Hepatocyte (in vitro differentiated cells): Measurements from ENCODE around the gene INPP5D. TPM values are rescaled to one million over a fixed set of nuclear protein-coding genes. Genes with fewer than 3 reads are reported as not detected.

Source experiments
- DNase-seq: peaks from one replicate; pipeline ENCODE4 v3.0.0-alpha.2; 2016; ENCODE audit warnings: low spot score
- H2AFZ ChIP-seq: fragments of 200-600 bp; sonication (generic); 2 replicates; pipeline ENCODE4 v1.6.0; 2016; ENCODE audit warnings: antibody characterized with exemption, mild to moderate bottlenecking
- H3K27ac ChIP-seq: fragments of 200-600 bp; sonication (generic); 2 replicates; pipeline ENCODE4 v1.5.1; 2016; ENCODE audit warnings: mild to moderate bottlenecking
- H3K27me3 ChIP-seq: fragments of 200-600 bp; sonication (generic); 2 replicates; pipeline ENCODE4 v1.6.1; 2016
- H3K36me3 ChIP-seq: fragments of 200-600 bp; sonication (generic); replicated peaks from 2 replicates; pipeline ENCODE4 v1.5.1; 2016; ENCODE audit warnings: low read depth; ENCODE audit not compliant: insufficient read depth
- H3K4me1 ChIP-seq: fragments of 200-600 bp; sonication (generic); 2 replicates; pipeline ENCODE4 v1.5.1; 2016; ENCODE audit warnings: mild to moderate bottlenecking, moderate library complexity; ENCODE audit not compliant: insufficient read depth
- H3K4me2 ChIP-seq: fragments of 200-600 bp; sonication (generic); 2 replicates; pipeline ENCODE4 v1.6.0; 2016
- H3K4me3 ChIP-seq: fragments of 200-600 bp; sonication (generic); 2 replicates; pipeline ENCODE4 v1.5.1; 2016; ENCODE audit warnings: mild to moderate bottlenecking
- H3K79me2 ChIP-seq: fragments of 200-600 bp; sonication (generic); 2 replicates; pipeline ENCODE4 v1.6.0; 2017; ENCODE audit warnings: mild to moderate bottlenecking
- H3K9me2 ChIP-seq: fragments of 200-600 bp; sonication (generic); replicated peaks from 2 replicates; pipeline ENCODE4 v1.6.0; 2017; ENCODE audit warnings: mild to moderate bottlenecking; ENCODE audit not compliant: insufficient read depth
- H3K9me3 ChIP-seq: fragments of 200-600 bp; sonication (generic); 2 replicates; pipeline ENCODE4 v1.5.1; 2016; ENCODE audit warnings: low read depth, mild to moderate bottlenecking
- H4K20me1 ChIP-seq: fragments of 200-600 bp; sonication (generic); 2 replicates; pipeline ENCODE4 v1.6.0; 2016; ENCODE audit warnings: mild to moderate bottlenecking; ENCODE audit not compliant: insufficient read depth, poor library complexity, severe bottlenecking
- EZH2 ChIP-seq: fragments of 200-600 bp; sonication (generic); IDR thresholded peaks from 2 replicates; pipeline ENCODE4 v1.6.1; 2016; ENCODE audit warnings: antibody characterized with exemption, mild to moderate bottlenecking, borderline replicate concordance
- EZH2phosphoT487 ChIP-seq: fragments of 200-600 bp; sonication (generic); IDR thresholded peaks from one replicate; pipeline ENCODE4 v1.6.1; 2018; ENCODE audit warnings: antibody characterized with exemption, mild to moderate bottlenecking, low read depth, moderate library complexity; ENCODE audit not compliant: unreplicated experiment, severe bottlenecking
- WGBS: methylation state at CpG from one replicate; pipeline ENCODE4 v1.1.6; 2016; ENCODE audit warnings: low lambda C conversion rate; ENCODE audit errors: missing lambda C conversion rate; 5-methylcytosine and 5-hydroxymethylcytosine counted together
- polyA plus RNA-seq: library from polyadenylated mRNA; unstranded; fragments of >200 nt; fragmentation: Nextera tagmentation; extraction: Ambion mirVana; gene quantifications from 2 replicates; pipeline ENCODE4 v1.2.1, GENCODE V29; 2016
- total RNA-seq: library from RNA; depleted of rRNA; stranded (reverse); fragments of >200 nt; gene quantifications from 2 replicates; pipeline ENCODE4 v1.2.3, GENCODE V29; 2014
- TF ChIP-seq, protein P1 (sequence below): fragments of 200-600 bp; sonication (generic); IDR thresholded peaks from 2 replicates; pipeline ENCODE4 v1.5.1; 2016; ENCODE audit warnings: antibody characterized with exemption, mild to moderate bottlenecking; ENCODE audit not compliant: poor library complexity

INPP5D gene
- total and polyA plus RNA-seq, 2 experiments from 2014 or later, result 3.3 to 5.2 TPM

DNA sequence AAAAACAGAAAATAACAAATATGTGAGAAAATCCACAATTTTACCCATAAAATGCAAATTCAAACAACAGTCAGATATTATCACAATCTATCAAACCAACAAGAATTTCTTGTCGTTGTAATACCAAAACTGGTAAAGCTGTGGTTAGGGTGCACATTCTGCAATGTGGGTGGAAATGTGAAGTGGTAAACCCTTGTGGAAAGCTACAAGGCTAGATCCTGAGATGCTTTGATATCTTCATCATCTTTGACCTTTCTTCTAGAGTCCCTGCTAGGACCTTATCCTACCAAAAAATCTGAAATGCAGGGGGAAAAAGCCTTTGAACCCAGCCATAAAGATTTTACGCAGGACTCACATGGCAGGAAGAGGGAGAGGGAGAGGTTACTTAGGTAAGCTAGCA is 174.1 kb downstream of the INPP5D start:
- no peak overlapping the region for H2AFZ ChIP-seq
- DNase-seq, result no peak
- no peak overlapping the region for H3K4me2 ChIP-seq
- no peaks in the 10 kb centered on the region for H3K27me3 ChIP-seq
- no peak overlapping the region for H3K27ac ChIP-seq
- H4K20me1 ChIP-seq, result no peaks in the 10 kb centered on the region
- H3K4me3 ChIP-seq, result no peak overlapping the region
- no peaks in the 10 kb centered on the region for H3K9me2 ChIP-seq
- 83% methylated on average over 2 of the region's 2 CpGs for WGBS
- H3K9me3 ChIP-seq, result no peaks in the 10 kb centered on the region
- TF ChIP-seq, protein P1, sequence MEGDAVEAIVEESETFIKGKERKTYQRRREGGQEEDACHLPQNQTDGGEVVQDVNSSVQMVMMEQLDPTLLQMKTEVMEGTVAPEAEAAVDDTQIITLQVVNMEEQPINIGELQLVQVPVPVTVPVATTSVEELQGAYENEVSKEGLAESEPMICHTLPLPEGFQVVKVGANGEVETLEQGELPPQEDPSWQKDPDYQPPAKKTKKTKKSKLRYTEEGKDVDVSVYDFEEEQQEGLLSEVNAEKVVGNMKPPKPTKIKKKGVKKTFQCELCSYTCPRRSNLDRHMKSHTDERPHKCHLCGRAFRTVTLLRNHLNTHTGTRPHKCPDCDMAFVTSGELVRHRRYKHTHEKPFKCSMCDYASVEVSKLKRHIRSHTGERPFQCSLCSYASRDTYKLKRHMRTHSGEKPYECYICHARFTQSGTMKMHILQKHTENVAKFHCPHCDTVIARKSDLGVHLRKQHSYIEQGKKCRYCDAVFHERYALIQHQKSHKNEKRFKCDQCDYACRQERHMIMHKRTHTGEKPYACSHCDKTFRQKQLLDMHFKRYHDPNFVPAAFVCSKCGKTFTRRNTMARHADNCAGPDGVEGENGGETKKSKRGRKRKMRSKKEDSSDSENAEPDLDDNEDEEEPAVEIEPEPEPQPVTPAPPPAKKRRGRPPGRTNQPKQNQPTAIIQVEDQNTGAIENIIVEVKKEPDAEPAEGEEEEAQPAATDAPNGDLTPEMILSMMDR, result no peak
- TF ChIP-seq EZH2phosphoT487 (no peak), EZH2 (no peak)
- no peaks in the 10 kb centered on the region for H3K4me1 ChIP-seq
- H3K36me3 ChIP-seq, result no peaks in the 10 kb centered on the region
- H3K79me2 ChIP-seq, result no peaks in the 10 kb centered on the region

GRCh38 chr2:233234996-233235395 is 174.9 kb downstream of the INPP5D start:
- H3K36me3 ChIP-seq, result no peaks in the 10 kb centered on the region
- no peak for DNase-seq
- H4K20me1 ChIP-seq, result no peaks in the 10 kb centered on the region
- H3K27me3 ChIP-seq, result no peaks in the 10 kb centered on the region
- no peak overlapping the region for H3K4me2 ChIP-seq
- no peak overlapping the region for H2AFZ ChIP-seq
- H3K79me2 ChIP-seq, result no peaks in the 10 kb centered on the region
- no peaks in the 10 kb centered on the region for H3K4me1 ChIP-seq
- TF ChIP-seq, protein P1, result no peak
- TF ChIP-seq EZH2, result no peak
- no peak for TF ChIP-seq EZH2phosphoT487
- no peak overlapping the region for H3K4me3 ChIP-seq
- H3K27ac ChIP-seq, result no peak overlapping the region
- no peaks in the 10 kb centered on the region for H3K9me2 ChIP-seq
- no peaks in the 10 kb centered on the region for H3K9me3 ChIP-seq
- 91% methylated on average over 3 of the region's 3 CpGs for WGBS

GRCh38 chr2:233235977-233236376 is 175.8 kb downstream of the INPP5D start:
- Histone ChIP-seq H3K4me3 (no peak overlapping the region), H3K4me1 (no peaks in the 10 kb centered on the region), H3K4me2 (no peak overlapping the region), H3K79me2 (no peaks in the 10 kb centered on the region), H3K9me3 (no peaks in the 10 kb centered on the region), H3K27me3 (no peaks in the 10 kb centered on the region), H3K27ac (no peak overlapping the region), H3K36me3 (no peaks in the 10 kb centered on the region), H2AFZ (no peak overlapping the region), H4K20me1 (no peaks in the 10 kb centered on the region), H3K9me2 (no peaks in the 10 kb centered on the region)
- DNase-seq, result no peak
- no peak for TF ChIP-seq EZH2phosphoT487
- TF ChIP-seq EZH2, result no peak
- TF ChIP-seq, protein P1, result no peak
- 64% methylated on average over 9 of the region's 9 CpGs for WGBS
